Skeletal muscle satellite cell (primary cell): Measurements from ENCODE around the gene KCNA3. TPM values are rescaled to one million over a fixed set of nuclear protein-coding genes. Genes with fewer than 3 reads are reported as not detected.

Experiments used
- H3K27me3 ChIP-seq: 2 replicates; pipeline ENCODE4 v1.7.0; 2013; ENCODE audit warnings: low read length; ENCODE audit not compliant: control insufficient read depth, insufficient read depth
- H3K36me3 ChIP-seq: 2 replicates; pipeline ENCODE4 v1.7.0; 2013; ENCODE audit warnings: mild to moderate bottlenecking, control low read depth, low read length; ENCODE audit not compliant: insufficient read depth
- H3K4me1 ChIP-seq: 2 replicates; pipeline ENCODE4 v1.7.0; 2013; ENCODE audit warnings: low read length; ENCODE audit not compliant: control insufficient read depth, insufficient read depth
- H3K4me2 ChIP-seq: 2 replicates; pipeline ENCODE4 v1.7.0; 2013; ENCODE audit warnings: mild to moderate bottlenecking, low read length
- H3K4me3 ChIP-seq: 2 replicates; pipeline ENCODE4 v1.7.0; 2013; ENCODE audit warnings: low read length
- H3K9ac ChIP-seq: 2 replicates; pipeline ENCODE4 v1.7.0; 2013; ENCODE audit warnings: mild to moderate bottlenecking, low read depth, low read length, moderate library complexity
- H3K9me3 ChIP-seq: replicated peaks from 2 replicates; pipeline ENCODE4 v1.7.0; 2013; ENCODE audit warnings: mild to moderate bottlenecking, control low read depth, low read length
- total RNA-seq: library from RNA; depleted of rRNA; stranded (reverse); fragments of >200 nt; gene quantifications from 2 replicates; pipeline ENCODE4 v1.2.3, GENCODE V29; 2012; rRNA removed

KCNA3 gene
- total RNA-seq = not detected in 2 replicates

DNA sequence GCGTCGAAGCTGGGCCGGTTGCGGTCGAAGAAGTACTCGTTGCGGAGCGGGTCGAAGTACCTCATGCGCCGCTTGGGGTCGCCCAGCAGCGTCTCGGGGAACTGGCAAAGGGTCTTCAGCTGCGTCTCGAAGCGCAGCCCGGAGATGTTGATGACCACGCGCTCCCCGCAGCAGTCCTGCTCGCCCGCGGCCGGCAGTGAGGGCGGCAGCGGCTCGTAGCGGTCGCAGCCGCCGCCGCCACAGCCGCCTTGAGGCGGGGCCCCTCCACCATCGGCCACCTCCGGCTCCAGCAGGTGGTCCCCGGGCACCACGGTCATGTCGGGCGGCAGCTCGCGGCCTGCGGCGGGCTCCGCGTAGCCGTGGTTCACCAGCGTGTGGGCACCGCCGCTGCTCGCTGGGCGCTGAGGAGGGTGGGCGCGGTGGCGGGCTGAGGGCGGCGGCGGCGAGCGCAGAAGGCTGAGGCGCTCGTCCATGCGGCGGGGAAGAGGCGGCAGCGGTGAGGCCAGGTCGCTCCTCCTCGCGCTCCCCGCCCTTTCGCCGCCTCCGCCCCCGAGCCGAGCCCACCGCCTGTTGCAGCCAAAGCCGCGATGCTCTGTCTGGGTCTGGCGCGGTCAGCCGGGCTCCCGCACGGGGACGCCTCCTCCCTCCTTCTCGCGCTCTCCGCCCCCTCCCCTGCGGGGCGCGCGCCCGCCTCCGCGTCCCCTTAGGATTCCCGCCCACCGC lies at the start of gene KCNA3:
KCNA3 (minus strand) TSS at position 604 of the 723 bp plus-strand sequence; CDS start at position 473, 131 bp downstream.
- H3K9ac ChIP-seq = no peak within 1 kb of the TSS
- peaks cover 52% of the 10 kb centered on the region for H3K27me3 ChIP-seq
- H3K36me3 ChIP-seq = no peaks in the 10 kb centered on the region
- H3K4me1 ChIP-seq = no peaks in the 10 kb centered on the region
- H3K4me3 ChIP-seq = no peak within 1 kb of the TSS
- H3K9me3 ChIP-seq = no peaks in the 10 kb centered on the region
- peak within 1 kb of the TSS; percentile 54 for H3K4me2 ChIP-seq

DNA sequence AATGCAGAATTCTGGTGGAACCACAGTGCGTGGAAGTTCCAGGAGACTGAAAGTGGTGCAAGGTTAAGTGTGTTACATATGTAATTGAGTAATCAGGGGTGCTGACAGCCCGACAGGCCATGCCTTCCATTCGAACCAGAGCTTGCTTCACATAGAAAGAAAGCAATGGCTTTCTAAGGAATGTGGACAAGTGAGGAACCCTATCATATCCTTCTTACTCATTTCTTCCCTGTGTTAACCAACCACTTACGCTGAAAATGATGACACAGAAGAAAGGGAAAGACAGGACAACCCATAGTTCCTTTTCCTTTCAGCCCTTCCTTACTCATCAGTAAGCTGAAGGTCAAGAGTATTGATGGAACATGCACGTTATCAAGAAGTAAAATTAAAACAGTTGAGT lies 48.1 kb upstream of the KCNA3 start:
- H3K9ac ChIP-seq = no peak overlapping the region
- no peaks in the 10 kb centered on the region for H3K4me1 ChIP-seq
- no peaks in the 10 kb centered on the region for H3K27me3 ChIP-seq
- no peaks in the 10 kb centered on the region for H3K9me3 ChIP-seq
- H3K4me2 ChIP-seq = no peak overlapping the region
- no peak overlapping the region for H3K4me3 ChIP-seq
- no peaks in the 10 kb centered on the region for H3K36me3 ChIP-seq

GRCh38 chr1:110719908-110720307 lies 45.2 kb upstream of the KCNA3 start:
- Histone ChIP-seq H3K4me2 (no peak overlapping the region), H3K27me3 (no peaks in the 10 kb centered on the region), H3K9ac (no peak overlapping the region), H3K9me3 (no peaks in the 10 kb centered on the region), H3K4me3 (no peak overlapping the region), H3K4me1 (no peaks in the 10 kb centered on the region), H3K36me3 (no peaks in the 10 kb centered on the region)

- H3K27me3 ChIP-seq = no peaks in the 10 kb centered on the region
- no peak overlapping the region for H3K4me3 ChIP-seq
- H3K9me3 ChIP-seq = no peaks in the 10 kb centered on the region
- no peaks in the 10 kb centered on the region for H3K36me3 ChIP-seq
- no peaks in the 10 kb centered on the region for H3K4me1 ChIP-seq
- no peak overlapping the region for H3K9ac ChIP-seq
- H3K4me2 ChIP-seq = no peak overlapping the region
These were observed 43.7 kb upstream of the KCNA3 start for GRCh38 chr1:110718452-110718851.

DNA sequence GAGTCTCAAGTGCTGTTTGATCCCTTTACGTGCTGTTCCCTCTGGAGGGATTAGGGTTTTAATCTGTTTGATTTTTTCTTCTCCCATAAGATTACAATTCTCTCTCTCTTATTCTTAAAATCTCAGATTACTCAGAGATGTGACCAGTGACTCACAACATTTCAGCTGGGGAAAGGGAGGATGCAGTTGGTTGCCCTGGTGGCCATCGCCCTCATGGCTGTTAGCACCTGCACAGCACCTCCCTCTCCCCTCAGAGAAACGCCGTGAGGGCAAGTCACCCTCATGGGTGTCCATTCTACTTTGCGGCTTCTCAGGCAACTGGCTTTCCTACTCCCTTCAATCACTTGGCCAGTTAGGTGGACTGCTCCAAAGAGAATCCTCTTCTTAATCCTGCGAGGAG lies 42.4 kb upstream of the KCNA3 start:
- H3K9ac ChIP-seq = no peak overlapping the region
- no peaks in the 10 kb centered on the region for H3K4me1 ChIP-seq
- no peak overlapping the region for H3K4me2 ChIP-seq
- H3K4me3 ChIP-seq = no peak overlapping the region
- H3K27me3 ChIP-seq = no peaks in the 10 kb centered on the region
- H3K36me3 ChIP-seq = no peaks in the 10 kb centered on the region
- H3K9me3 ChIP-seq = no peaks in the 10 kb centered on the region

- H3K36me3 ChIP-seq = no peaks in the 10 kb centered on the region
- H3K27me3 ChIP-seq = no peaks in the 10 kb centered on the region
- H3K9me3 ChIP-seq = no peaks in the 10 kb centered on the region
- H3K4me3 ChIP-seq = no peak overlapping the region
- H3K9ac ChIP-seq = no peak overlapping the region
- no peaks in the 10 kb centered on the region for H3K4me1 ChIP-seq
- H3K4me2 ChIP-seq = no peak overlapping the region
These were observed 39.7 kb upstream of the KCNA3 start for GRCh38 chr1:110714374-110714995.

DNA sequence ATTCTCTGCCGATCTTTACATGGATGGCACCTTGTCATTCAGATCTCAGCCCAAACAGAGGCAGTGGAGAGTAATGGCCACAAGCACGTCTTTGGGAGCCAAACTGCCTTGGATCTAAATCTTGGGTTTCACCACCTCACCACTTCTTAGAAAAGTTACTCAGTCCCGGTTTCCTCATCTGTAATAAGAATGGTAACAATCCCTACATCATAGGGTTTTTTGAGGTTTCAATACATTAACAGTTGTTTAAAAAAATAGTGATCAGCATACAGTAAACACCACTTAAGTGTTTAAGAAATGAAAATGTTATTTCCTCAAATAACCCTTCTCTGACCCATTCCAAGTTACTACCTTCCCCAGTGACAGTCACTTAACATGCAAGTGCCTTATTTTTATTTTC lies 38.5 kb upstream of the KCNA3 start:
- no peaks in the 10 kb centered on the region for H3K9me3 ChIP-seq

GRCh38 chr1:110710314-110710713 lies 35.6 kb upstream of the KCNA3 start:
- Histone ChIP-seq H3K4me1 (no peaks in the 10 kb centered on the region), H3K9me3 (no peaks in the 10 kb centered on the region), H3K27me3 (no peaks in the 10 kb centered on the region)

More for the DNA sequence above, 38.5 kb upstream of the KCNA3 start:
- Histone ChIP-seq H3K4me3 (no peak overlapping the region), H3K9ac (no peak overlapping the region), H3K4me1 (no peaks in the 10 kb centered on the region), H3K27me3 (no peaks in the 10 kb centered on the region), H3K4me2 (no peak overlapping the region), H3K36me3 (no peaks in the 10 kb centered on the region)

DNA sequence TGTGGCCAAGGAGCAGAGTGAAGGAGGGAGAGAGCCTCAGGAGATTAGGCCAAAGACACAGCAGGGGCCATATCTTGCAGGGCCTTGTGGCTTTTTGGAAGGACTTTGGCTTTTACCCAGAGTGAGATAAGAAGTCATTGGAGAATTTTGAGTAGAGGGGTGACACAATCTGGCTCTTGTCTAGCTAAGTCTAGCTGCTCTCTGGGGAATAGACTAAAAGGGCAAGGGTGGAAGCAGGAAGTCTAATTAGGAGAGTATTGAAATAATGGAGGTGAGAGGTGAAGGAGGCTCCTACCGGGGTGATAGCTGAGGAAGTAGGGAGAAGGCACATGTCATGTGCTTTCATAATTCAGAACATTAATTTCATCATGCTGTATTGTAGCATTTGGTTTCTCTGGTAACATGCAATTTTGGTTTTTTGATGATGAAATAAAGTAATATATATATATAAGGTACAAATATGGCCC lies 34.3 kb upstream of the KCNA3 start:
- no peak overlapping the region for H3K9ac ChIP-seq
- no peaks in the 10 kb centered on the region for H3K9me3 ChIP-seq
- no peak overlapping the region for H3K4me3 ChIP-seq
- H3K27me3 ChIP-seq = no peaks in the 10 kb centered on the region
- no peaks in the 10 kb centered on the region for H3K4me1 ChIP-seq
- no peaks in the 10 kb centered on the region for H3K36me3 ChIP-seq
- no peak overlapping the region for H3K4me2 ChIP-seq

More at GRCh38 chr1:110710314-110710713, 35.6 kb upstream of the KCNA3 start:
- Histone ChIP-seq H3K36me3 (no peaks in the 10 kb centered on the region), H3K4me2 (no peak overlapping the region), H3K9ac (no peak overlapping the region), H3K4me3 (no peak overlapping the region)

DNA sequence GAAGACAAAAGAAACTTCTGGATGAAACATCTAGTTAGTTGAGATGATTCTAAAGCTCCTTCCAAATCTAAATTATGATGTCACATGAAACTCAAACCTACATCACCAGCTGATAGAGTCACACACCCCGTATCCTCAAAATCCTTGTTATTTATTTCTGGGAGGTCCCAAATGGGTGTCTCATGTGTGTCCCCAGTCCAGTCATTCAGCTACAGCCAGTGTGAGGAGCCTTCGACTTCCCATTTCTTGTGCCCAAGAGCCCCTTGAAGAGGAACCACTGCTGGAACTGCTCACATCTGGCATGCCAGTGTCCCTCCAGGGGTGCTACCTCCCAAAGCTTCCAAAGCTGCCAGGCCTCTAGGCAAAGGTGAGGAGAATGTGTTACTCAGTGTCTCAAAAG lies 32.5 kb upstream of the KCNA3 start:
- Histone ChIP-seq H3K27me3 (no peaks in the 10 kb centered on the region), H3K4me3 (no peak overlapping the region), H3K4me2 (no peak overlapping the region), H3K9ac (no peak overlapping the region), H3K36me3 (no peaks in the 10 kb centered on the region), H3K4me1 (no peaks in the 10 kb centered on the region), H3K9me3 (no peaks in the 10 kb centered on the region)

- Histone ChIP-seq H3K36me3 (no peaks in the 10 kb centered on the region), H3K4me3 (no peak overlapping the region), H3K9me3 (no peaks in the 10 kb centered on the region), H3K4me1 (no peaks in the 10 kb centered on the region), H3K27me3 (no peaks in the 10 kb centered on the region), H3K9ac (no peak overlapping the region), H3K4me2 (no peak overlapping the region)
These were observed 31.9 kb upstream of the KCNA3 start for GRCh38 chr1:110706621-110707020.

DNA sequence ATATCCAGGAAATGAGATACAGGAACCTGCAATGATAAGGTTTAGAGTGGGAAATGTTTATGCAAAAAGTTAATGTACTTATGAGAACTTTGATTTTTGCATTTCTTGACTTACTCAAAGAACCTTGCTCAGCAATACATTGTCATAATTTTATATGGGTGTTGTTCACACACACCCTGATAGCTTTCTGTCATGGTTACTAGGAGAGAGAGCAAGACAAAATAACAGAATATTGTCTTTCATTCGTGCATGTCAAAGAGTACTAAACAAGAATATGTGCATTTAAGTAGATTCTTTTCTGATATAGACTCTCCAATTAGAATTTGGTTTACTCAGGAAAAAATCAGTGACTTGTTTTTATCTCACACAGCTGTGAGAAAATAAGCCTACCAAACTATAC lies 27.5 kb upstream of the KCNA3 start:
- Histone ChIP-seq H3K9me3 (no peaks in the 10 kb centered on the region), H3K4me2 (no peak overlapping the region)

More for the DNA sequence above, 27.5 kb upstream of the KCNA3 start:
- no peak overlapping the region for H3K4me3 ChIP-seq
- no peaks in the 10 kb centered on the region for H3K4me1 ChIP-seq
- H3K9ac ChIP-seq = no peak overlapping the region
- no peaks in the 10 kb centered on the region for H3K27me3 ChIP-seq
- no peaks in the 10 kb centered on the region for H3K36me3 ChIP-seq
